GM12873 (cell line): ENCODE measurements around the gene TMEM198.

Source experiments
- TF ChIP-seq, protein P1 (sequence below): IDR thresholded peaks from 2 replicates; pipeline ENCODE4 v1.5.1; 2012; ENCODE audit warnings: low read depth, mild to moderate bottlenecking, moderate library complexity, low read length, control low read depth; ENCODE audit not compliant: insufficient read depth; ENCODE audit errors: missing control alignments

TMEM198 gene

GRCh38 chr2:219551441-219552381 is 7.9 kb downstream of the TMEM198 start:
- TF ChIP-seq, protein P1, sequence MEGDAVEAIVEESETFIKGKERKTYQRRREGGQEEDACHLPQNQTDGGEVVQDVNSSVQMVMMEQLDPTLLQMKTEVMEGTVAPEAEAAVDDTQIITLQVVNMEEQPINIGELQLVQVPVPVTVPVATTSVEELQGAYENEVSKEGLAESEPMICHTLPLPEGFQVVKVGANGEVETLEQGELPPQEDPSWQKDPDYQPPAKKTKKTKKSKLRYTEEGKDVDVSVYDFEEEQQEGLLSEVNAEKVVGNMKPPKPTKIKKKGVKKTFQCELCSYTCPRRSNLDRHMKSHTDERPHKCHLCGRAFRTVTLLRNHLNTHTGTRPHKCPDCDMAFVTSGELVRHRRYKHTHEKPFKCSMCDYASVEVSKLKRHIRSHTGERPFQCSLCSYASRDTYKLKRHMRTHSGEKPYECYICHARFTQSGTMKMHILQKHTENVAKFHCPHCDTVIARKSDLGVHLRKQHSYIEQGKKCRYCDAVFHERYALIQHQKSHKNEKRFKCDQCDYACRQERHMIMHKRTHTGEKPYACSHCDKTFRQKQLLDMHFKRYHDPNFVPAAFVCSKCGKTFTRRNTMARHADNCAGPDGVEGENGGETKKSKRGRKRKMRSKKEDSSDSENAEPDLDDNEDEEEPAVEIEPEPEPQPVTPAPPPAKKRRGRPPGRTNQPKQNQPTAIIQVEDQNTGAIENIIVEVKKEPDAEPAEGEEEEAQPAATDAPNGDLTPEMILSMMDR, result no peak

DNA sequence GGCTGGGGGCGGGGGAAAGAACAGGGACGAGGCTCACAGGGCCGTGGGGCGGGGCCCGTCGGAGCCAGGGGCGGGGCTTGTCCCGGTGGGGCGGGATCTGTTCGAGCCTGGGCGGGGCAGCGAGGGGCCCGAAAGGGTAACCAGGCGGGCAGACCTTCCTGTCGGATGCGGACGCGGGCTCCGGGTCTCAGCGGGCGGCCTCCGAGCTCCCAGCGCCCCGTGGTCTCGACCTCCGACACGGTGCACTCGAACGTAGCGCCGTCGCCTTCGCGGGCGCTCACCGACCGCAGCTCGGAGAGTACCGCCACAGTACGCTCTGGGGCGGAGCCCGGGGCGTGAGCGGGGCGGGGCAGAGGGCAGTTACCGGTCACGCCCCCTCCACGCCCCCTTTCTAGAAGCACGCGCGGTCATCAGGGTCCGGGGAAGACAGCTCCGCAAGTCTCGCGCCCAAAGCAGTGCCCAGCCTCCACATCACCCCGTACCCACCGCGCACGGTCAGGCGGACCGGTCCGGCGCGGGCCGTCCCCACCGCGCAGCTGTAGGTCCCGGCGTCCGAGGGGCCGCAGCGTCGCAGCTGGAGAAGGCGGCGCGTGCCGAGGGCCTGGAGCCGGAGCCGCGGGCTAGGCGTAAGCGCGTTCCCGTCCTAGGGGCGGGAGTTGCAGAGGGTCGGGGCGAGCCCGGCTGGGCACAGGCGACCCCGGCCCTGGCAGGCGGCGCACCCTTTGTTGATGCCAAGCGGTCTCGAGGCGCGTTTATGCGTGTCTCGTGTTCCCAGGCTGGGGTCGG is 8.7 kb downstream of the TMEM198 start:
- TF ChIP-seq, protein P1, result no peak

- TF ChIP-seq, protein P1, result no peak
Observed at GRCh38 chr2:219553168-219553417, 9.3 kb downstream of the TMEM198 start.

GRCh38 chr2:219553463-219553963 is 9.7 kb downstream of the TMEM198 start:
- TF ChIP-seq, protein P1, result no peak

DNA sequence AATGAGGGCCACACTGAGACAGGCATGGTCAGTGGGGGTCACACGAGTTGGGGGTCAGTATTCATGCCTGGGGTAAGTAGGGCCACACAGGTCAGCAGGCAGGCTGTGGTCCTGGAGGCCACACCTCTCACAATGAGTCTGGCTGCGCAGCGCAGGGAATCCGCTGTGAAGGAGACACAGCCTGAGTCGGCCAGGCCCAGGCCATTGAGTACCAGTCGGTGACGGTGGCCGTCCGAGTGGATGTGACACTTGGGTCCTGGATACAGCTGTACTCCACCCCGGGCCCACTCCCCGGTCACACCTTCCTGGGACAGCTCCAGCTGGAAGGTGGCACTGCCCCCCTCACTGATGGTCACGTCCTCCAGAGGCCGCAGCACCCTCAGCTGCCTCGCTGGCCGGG is 10.5 kb downstream of the TMEM198 start:
- TF ChIP-seq, protein P1, result no peak

DNA sequence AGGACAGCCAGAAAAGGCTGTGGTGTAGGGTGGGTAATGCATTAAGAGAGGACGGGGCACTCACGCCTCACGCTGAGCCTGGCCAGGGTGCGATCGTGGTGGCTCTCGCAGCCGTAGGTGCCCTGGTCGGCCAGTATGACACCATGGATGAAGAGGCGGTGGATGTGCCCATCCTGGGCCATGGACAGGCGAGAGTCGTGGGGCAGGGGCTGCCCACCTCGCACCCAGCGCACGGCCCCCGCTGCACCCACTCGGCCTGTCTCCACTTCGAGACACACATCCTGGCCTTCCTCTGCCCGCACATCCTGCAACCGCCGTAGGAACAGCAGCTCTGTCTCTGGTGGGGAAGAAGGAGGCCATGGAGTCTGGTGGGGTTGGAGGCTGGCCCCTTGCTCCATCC is 12.1 kb downstream of the TMEM198 start:
- TF ChIP-seq, protein P1, result no peak

GRCh38 chr2:219556413-219556812 is 12.6 kb downstream of the TMEM198 start:
- TF ChIP-seq, protein P1, result no peak
